NCI-H2081 (cell line): Measurements from ENCODE around the gene SLAMF8.

Source experiments
- DNase-seq, 2 experiments: peaks; one replicate each; lab custom pipeline; 2025; lab: John Stamatoyannopoulos, UW

The SLAMF8 gene

GRCh38 chr1:159873530-159874143 lies 47.0 kb downstream of the SLAMF8 start:
- DNase-seq: no peak

GRCh38 chr1:159877695-159878444 lies 51.2 kb downstream of the SLAMF8 start:
- DNase-seq: peak in 1 of 2 experiments; percentile 7

- DNase-seq: no peak
These were observed 52.5 kb downstream of the SLAMF8 start for GRCh38 chr1:159879136-159879535.

- DNase-seq: no peak
These were observed 53.3 kb downstream of the SLAMF8 start for GRCh38 chr1:159879977-159880376.

- DNase-seq: no peak
These were observed 53.8 kb downstream of the SLAMF8 start for GRCh38 chr1:159880430-159880829.

- peak; percentile 69 to 78 for DNase-seq
These were observed 55.2 kb downstream of the SLAMF8 start for GRCh38 chr1:159881622-159882526.

GRCh38 chr1:159882527-159882862 lies 55.8 kb downstream of the SLAMF8 start:
- no peak for DNase-seq

- no peak for DNase-seq
These were observed 56.5 kb downstream of the SLAMF8 start for GRCh38 chr1:159883134-159883533.

- DNase-seq: no peak
These were observed 57.6 kb downstream of the SLAMF8 start for GRCh38 chr1:159884296-159884695.
